GM08714 (cell line): Measurements from ENCODE around the gene JMJD8.

ENCODE experiments used
- H3K4me3 ChIP-seq: fragments of 200-500 bp; sonication (Bioruptor generic); 2 replicates; pipeline ENCODE4 v1.5.1; 2014; ENCODE audit warnings: mild to moderate bottlenecking, low read length, inconsistent platforms
- ZNF274 ChIP-seq: IDR thresholded peaks from 2 replicates; pipeline ENCODE4 v1.6.1; 2012; ENCODE audit warnings: mild to moderate bottlenecking, low read depth, low read length

JMJD8 gene

GRCh38 chr16:674214-674881, 9.8 kb downstream of the JMJD8 start:
- H3K4me3 ChIP-seq = no peak overlapping the region
- no peak for TF ChIP-seq ZNF274

GRCh38 chr16:673399-673991, 10.6 kb downstream of the JMJD8 start:
- no peak overlapping the region for H3K4me3 ChIP-seq
- no peak for TF ChIP-seq ZNF274

- H3K4me3 ChIP-seq = no peak overlapping the region
- TF ChIP-seq ZNF274 = no peak
Measured at GRCh38 chr16:672851-673250, 11.3 kb downstream of the JMJD8 start.

GRCh38 chr16:672371-672770, 11.8 kb downstream of the JMJD8 start:
- no peak overlapping the region for H3K4me3 ChIP-seq
- TF ChIP-seq ZNF274 = no peak

GRCh38 chr16:671353-672131, 12.6 kb downstream of the JMJD8 start:
- no peak overlapping the region for H3K4me3 ChIP-seq
- no peak for TF ChIP-seq ZNF274

GRCh38 chr16:670485-671352, 13.4 kb downstream of the JMJD8 start:
- H3K4me3 ChIP-seq = no peak overlapping the region

GRCh38 chr16:669666-670065, 14.5 kb downstream of the JMJD8 start:
- H3K4me3 ChIP-seq = no peak overlapping the region

More at GRCh38 chr16:670485-671352, 13.4 kb downstream of the JMJD8 start:
- no peak for TF ChIP-seq ZNF274

GRCh38 chr16:668519-669171, 15.5 kb downstream of the JMJD8 start:
- peak overlapping the region; percentile 79 for H3K4me3 ChIP-seq
- no peak for TF ChIP-seq ZNF274

More at GRCh38 chr16:669666-670065, 14.5 kb downstream of the JMJD8 start:
- no peak for TF ChIP-seq ZNF274

- TF ChIP-seq ZNF274 = no peak
- H3K4me3 ChIP-seq = peak within 1 kb of the TSS; percentile 79
Measured at GRCh38 chr16:667780-668518, 16.2 kb downstream of the JMJD8 start, which contains the start of gene RHOT2. TSS of gene RHOT2 (plus strand) at chr16:668132. CDS start at chr16:668200, 68 bp downstream.

- H3K4me3 ChIP-seq = no peak overlapping the region
- no peak for TF ChIP-seq ZNF274
Measured at GRCh38 chr16:667113-667779, 16.9 kb downstream of the JMJD8 start.

GRCh38 chr16:666572-666971, 17.6 kb downstream of the JMJD8 start:
- no peak for TF ChIP-seq ZNF274
- H3K4me3 ChIP-seq = no peak overlapping the region

- no peak overlapping the region for H3K4me3 ChIP-seq
- no peak for TF ChIP-seq ZNF274
Measured at GRCh38 chr16:662597-662996, 21.5 kb downstream of the JMJD8 start.

GRCh38 chr16:662095-662494, 22.0 kb downstream of the JMJD8 start:
- no peak overlapping the region for H3K4me3 ChIP-seq
- TF ChIP-seq ZNF274 = no peak
